ENCODE measurements around the gene SVOP. TPM values are rescaled to one million over a fixed set of nuclear protein-coding genes. Genes with fewer than 3 reads are reported as not detected.
A peak's percentile ranks its signal among the peaks of the same experiment; 100 is the strongest.

SVOP gene
- total RNA-seq = not detected
- long read RNA-seq = 0 reads

GRCh38 chr12:109020796-109021380 lies at the start of gene SVOP:
TSS of gene SVOP (minus strand) at chr12:109021068. CDS start at chr12:109020868, 200 bp downstream.
- H3K36me3 ChIP-seq = no peaks in the 10 kb centered on the region
- H3K27ac ChIP-seq = no peak within 1 kb of the TSS
- H3K4me3 ChIP-seq = no peak within 1 kb of the TSS
- H3K4me1 ChIP-seq = peaks cover 4% of the 10 kb centered on the region
- no peaks in the 10 kb centered on the region for H3K9me3 ChIP-seq
- H3K27me3 ChIP-seq = no peaks in the 10 kb centered on the region
- peak; percentile 89 for DNase-seq
- intact Hi-C loops (cut with DNase I) = no loop called here
- TF ChIP-seq CTCF (IDR thresholded peaks at IDR 0.05) = no peak
- peak; percentile 97 for ATAC-seq

GRCh38 chr12:109069307-109070271 lies 48.7 kb upstream of the SVOP start:
- peaks cover 74% of the 10 kb centered on the region for H3K36me3 ChIP-seq
- no peak for DNase-seq

GRCh38 chr12:109065853-109066193 lies 45.0 kb upstream of the SVOP start:
- intact Hi-C loops (cut with DNase I) = no loop called here
- ATAC-seq (no peak), DNase-seq (no peak)
- H3K27me3 ChIP-seq = no peaks in the 10 kb centered on the region
- H3K4me3 ChIP-seq = no peak overlapping the region
- H3K4me1 ChIP-seq = no peaks in the 10 kb centered on the region
- no peaks in the 10 kb centered on the region for H3K9me3 ChIP-seq
- TF ChIP-seq CTCF (IDR thresholded peaks at IDR 0.05) = no peak
- peaks cover 37% of the 10 kb centered on the region for H3K36me3 ChIP-seq
- H3K27ac ChIP-seq = no peak overlapping the region

More at GRCh38 chr12:109069307-109070271, 48.7 kb upstream of the SVOP start:
- Histone ChIP-seq H3K4me1 (no peaks in the 10 kb centered on the region), H3K27ac (no peak overlapping the region), H3K9me3 (no peaks in the 10 kb centered on the region), H3K27me3 (no peaks in the 10 kb centered on the region), H3K4me3 (no peak overlapping the region)
- no peak for ATAC-seq
- intact Hi-C loops (cut with DNase I) = no loop called here
- TF ChIP-seq CTCF (IDR thresholded peaks at IDR 0.05) = no peak

GRCh38 chr12:109065154-109065852 lies 44.4 kb upstream of the SVOP start:
- H3K27me3 ChIP-seq = no peaks in the 10 kb centered on the region
- no peak overlapping the region for H3K27ac ChIP-seq
- H3K4me1 ChIP-seq = no peaks in the 10 kb centered on the region
- H3K9me3 ChIP-seq = no peaks in the 10 kb centered on the region
- H3K4me3 ChIP-seq = no peak overlapping the region
- H3K36me3 ChIP-seq = peaks cover 35% of the 10 kb centered on the region
- intact Hi-C loops (cut with DNase I) = no loop called here
- no peak for TF ChIP-seq CTCF (IDR thresholded peaks at IDR 0.05)
- ATAC-seq (no peak), DNase-seq (no peak)

- no peaks in the 10 kb centered on the region for H3K27me3 ChIP-seq
- no peak for ATAC-seq
- H3K36me3 ChIP-seq = peaks cover 35% of the 10 kb centered on the region
- H3K4me3 ChIP-seq = no peak overlapping the region
- intact Hi-C loops (cut with DNase I) = no loop called here
- TF ChIP-seq CTCF (IDR thresholded peaks at IDR 0.05) = no peak
- no peaks in the 10 kb centered on the region for H3K9me3 ChIP-seq
- DNase-seq = no peak
- no peaks in the 10 kb centered on the region for H3K4me1 ChIP-seq
- H3K27ac ChIP-seq = no peak overlapping the region
Measured at GRCh38 chr12:109064143-109064542, 43.3 kb upstream of the SVOP start.

Measured in upper lobe of right lung (tissue), 1 donor.